ENCODE results near the gene LRCOL1. TPM values are rescaled to one million over a fixed set of nuclear protein-coding genes. Genes with fewer than 3 reads are reported as not detected.

LRCOL1 gene
- total and polyA plus RNA-seq, 2 of the 8 experiments (the other 6 are each of a cell fraction or from before 2014, with no cell fraction given): not detected

DNA sequence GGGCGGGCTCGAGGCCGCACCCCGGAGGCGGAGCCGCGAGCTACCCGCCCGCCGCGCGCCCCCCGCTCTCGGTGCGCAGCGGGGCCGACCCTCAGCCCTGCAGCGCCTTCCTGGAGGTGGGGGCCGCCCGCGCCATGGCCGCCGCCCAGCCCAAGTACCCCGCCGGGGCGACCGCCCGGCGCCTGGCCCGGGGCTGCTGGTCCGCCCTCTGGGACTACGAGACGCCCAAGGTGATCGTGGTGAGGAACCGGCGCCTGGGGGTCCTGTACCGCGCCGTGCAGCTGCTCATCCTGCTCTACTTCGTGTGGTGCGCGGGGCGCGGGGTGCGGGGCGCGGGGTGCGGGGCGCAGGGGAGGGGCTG, 8.3 kb upstream of the LRCOL1 start, which contains the start of gene P2RX2:
TSS of gene P2RX2 (plus strand) at position 94 of the 361 bp plus-strand sequence. CDS start at position 135, 41 bp downstream.
- H3K4me2 ChIP-seq (ENCODE audit: insufficient read depth in 1 of 2, low read depth in 2 of 2, low read length in 2 of 2): peak within 1 kb of the TSS; percentile 48 to 68; a peak in 3 of 4 replicates
- H2BK12ac ChIP-seq (ENCODE audit: low read depth, low read length): no peak within 1 kb of the TSS
- H3K27ac ChIP-seq (ENCODE audit: low read depth, low read length): no peak within 1 kb of the TSS
- peaks cover 0 to 3% (median 0%) of the 10 kb centered on the region in 4 experiments; a peak in 3 of 7 replicates for H3K4me1 ChIP-seq (replicated peaks in 1 of 4; ENCODE audit: control insufficient read depth in 3 of 4, insufficient read depth in 4 of 4, low read length in 3 of 4)
- no peaks in the 10 kb centered on the region; the same call in 1 of the 2 replicates for H3K23me2 ChIP-seq (ENCODE audit: low read depth, low read length)
- H3K27me3 ChIP-seq (replicated peaks in 1 of 4; ENCODE audit: control insufficient read depth in 3 of 4, extremely low read depth in 1 of 4, insufficient read depth in 3 of 4, low read length in 3 of 4): peaks cover 31 to 59% (median 44%) of the 10 kb centered on the region in 4 experiments
- no peak for DNase-seq (ENCODE audit: low read depth in 1 of 2, low spot score in 2 of 2)
- no peak within 1 kb of the TSS for H3K18ac ChIP-seq (ENCODE audit: extremely low read depth, low read length)
- no peak within 1 kb of the TSS; the same call in 1 of the 2 replicates for H4K8ac ChIP-seq (ENCODE audit: extremely low read depth, insufficient read depth, low read length)
- H2BK15ac ChIP-seq (ENCODE audit: low read length): no peak within 1 kb of the TSS
- H3K79me2 ChIP-seq (ENCODE audit: control insufficient read depth in 1 of 2, insufficient read depth in 2 of 2, low read length in 2 of 2): no peaks in the 10 kb centered on the region
- H3K14ac ChIP-seq (ENCODE audit: insufficient read length): no peak within 1 kb of the TSS
- H3K56ac ChIP-seq (replicated peaks; ENCODE audit: insufficient read length, low read depth, low read length): no peak within 1 kb of the TSS
- H2AK5ac ChIP-seq (ENCODE audit: low read depth, low read length): no peak within 1 kb of the TSS
- WGBS, 2 experiments (ENCODE audit: extremely low coverage in 1 of 2, insufficient coverage in 1 of 2, insufficient read length in 1 of 2, insufficient replicate concordance in 2 of 2, low coverage in 1 of 2, low lambda C conversion rate in 2 of 2, missing lambda C conversion rate in 1 of 2): 9% methylated on average over 10 of the region's 49 CpGs; no CpG with 5 or more reads in 1 of the 2 experiments
- TF ChIP-seq KDM4A (IDR thresholded peaks at IDR 0.05; ENCODE audit: low read depth, low read length, severe bottlenecking) (peak; percentile 61), EZH2 (IDR thresholded peaks at IDR 0.05; ENCODE audit: low read depth, low read length, severe bottlenecking) (peak; percentile 7), HDAC2 (IDR thresholded peaks at IDR 0.05; ENCODE audit: borderline replicate concordance in 1 of 2, low read depth in 2 of 2, low read length in 2 of 2) (no peak)
- no peak within 1 kb of the TSS for H4K5ac ChIP-seq (ENCODE audit: insufficient read length, low read depth, low read length)
- no peak within 1 kb of the TSS for H2AFZ ChIP-seq (ENCODE audit: low read length)
- no peak within 1 kb of the TSS for H3K9ac ChIP-seq (replicated peaks in 1 of 4; ENCODE audit: extremely low read depth in 1 of 4, low read depth in 3 of 4, low read length in 3 of 4)
- H3K23ac ChIP-seq (ENCODE audit: insufficient read length): no peak within 1 kb of the TSS
- peaks cover 2 to 18% of the 10 kb centered on the region in 2 experiments; a peak in 3 of 4 replicates for H3K9me3 ChIP-seq (ENCODE audit: insufficient read depth in 2 of 2, low read depth in 1 of 2, low read length in 1 of 2)
- FAIRE-seq: no peak
- no peak within 1 kb of the TSS for H3K4ac ChIP-seq (replicated peaks; ENCODE audit: insufficient read length, low read depth, low read length)
- CTCF ChIA-PET (ENCODE audit: partially characterized antibody): interaction anchor here (0.6 to 3.1 kb wide), 5 partner anchors 9 to 191 kb away, joined by 3 to 37 read pairs (median 3); partner anchors contain the start of gene LRCOL1
- no peaks in the 10 kb centered on the region for H3K79me1 ChIP-seq (ENCODE audit: low read depth, low read length)
- H2BK5ac ChIP-seq (ENCODE audit: low read depth, low read length): no peak within 1 kb of the TSS
- peak within 1 kb of the TSS; percentile 23 to 67 (median 36); a peak in 7 of 8 replicates for H3K4me3 ChIP-seq (ENCODE audit: extremely low read depth in 1 of 4, insufficient read depth in 2 of 4, low read depth in 3 of 4, low read length in 4 of 4)
- no peak within 1 kb of the TSS for H2BK20ac ChIP-seq (ENCODE audit: low read length)
- no peak within 1 kb of the TSS for H4K91ac ChIP-seq (replicated peaks; ENCODE audit: insufficient read length, low read length)
- no peak within 1 kb of the TSS for H2BK120ac ChIP-seq (replicated peaks; ENCODE audit: low read depth, low read length)
- POLR2A ChIA-PET (ENCODE audit: partially characterized antibody): interaction anchor here (0.7 to 4.2 kb wide), 12 partner anchors 9 to 58 kb away, joined by 3 to 28 read pairs (median 5); no protein-coding TSS in a partner anchor
- peaks cover 0 to 1% (median 0%) of the 10 kb centered on the region in 4 experiments; a peak in 1 of 8 replicates for H3K36me3 ChIP-seq (ENCODE audit: control insufficient read depth in 2 of 4, insufficient read depth in 4 of 4, low read length in 3 of 4)
- peaks cover 7 to 12% of the 10 kb centered on the region in 2 experiments for H4K20me1 ChIP-seq (replicated peaks in 1 of 2; ENCODE audit: control insufficient read depth in 1 of 2, insufficient read depth in 2 of 2, low read length in 2 of 2)

All from H1 (cell line).